Heart left ventricle (tissue), 13 donors: ENCODE measurements around the gene DENND2C.

Experiments used
- CTCF ChIP-seq, 12 donors: fragments of 200-600 bp; sonication (generic) in 4 of 12; IDR thresholded peaks; one replicate each; pipeline versions ENCODE4 v1.5.0 to v1.8.0; 2018 to 2022; ENCODE audit warnings: antibody characterized with exemption in 12 of 12, mild to moderate bottlenecking in 5 of 12
- POLR2A ChIP-seq, 2 donors: fragments of 450-650 bp; IDR thresholded peaks; one replicate each; pipeline ENCODE4 v1.6.1; 2017; ENCODE audit warnings: antibody characterized with exemption in 2 of 2, mild to moderate bottlenecking in 2 of 2, moderate library complexity in 2 of 2
- donor health status: ischemic (EF 13 %, LVEDD 7.1; RV severe dilation, severe dysfunction).
- donor health status: DM: no; HTN: yes; CAD: no.
- donor health status: DM: no; HTN: no; CAD: no.
- donor health status: ischemic (EF 25% LVEDD 6.9; RV normal size, moderate dysfunction).
- donor health status: ischemic (EF 25% LVEDD 5.7; RV mildly dilated, moderate dysfunction).
- donor health status: ischemic (EF 35%, LVEDD 5.7; RV mildly dilated, moderate dysfunction).
- donor health status: nonischemic (EF 11% LVEDD 7.7; RV severe dilation, severe dysfunction).
- donor health status: DM: yes; HTN: yes; CAD: no.
- donor health status: PGD.
- donor health status: ischemic (EF 29% LVEDD 5.4; RV normal size, mild dysfunction).
- donor health status: nonischemic (EF 23%, LVEDD 6.1; RV moderate dilation, normal function).

GRCh38 chr1:114618606-114619005 is 51.2 kb downstream of the DENND2C start:
- TF ChIP-seq CTCF (IDR thresholded peaks at IDR 0.05) (no peak), POLR2A (IDR thresholded peaks at IDR 0.05) (no peak)
